ENCODE measurements around the gene ENPP1.

ENPP1 gene

GRCh38 chr6:131828080-131828479, 20.3 kb downstream of the ENPP1 start:
- TF ChIP-seq REST (tag by site-specific recombination; IDR thresholded peaks at IDR 0.05): peak; percentile 48; the same call in 1 of the 2 replicates
- no peak for TF ChIP-seq MZF1 (tag by site-specific recombination; IDR thresholded peaks at IDR 0.05; ENCODE audit: borderline replicate concordance)
- TF ChIP-seq ZNF16 (tag by site-specific recombination; IDR thresholded peaks at IDR 0.05; ENCODE audit: low read depth): no peak
- TF ChIP-seq ZNF629 (tag by site-specific recombination; IDR thresholded peaks at IDR 0.05): peak; percentile 35; the same call in 1 of the 2 replicates
- 0 out of 2 replicates have a peak, but pooled peaks have one; percentile 43 for TF ChIP-seq ZNF600 (tag by site-specific recombination; IDR thresholded peaks at IDR 0.05)
- Histone ChIP-seq H3K27ac (ENCODE audit: extremely low read depth, low read depth, low read length) (no peak overlapping the region), H3K9me3 (ENCODE audit: control insufficient read depth, insufficient read depth, low read depth, low read length) (no peaks in the 10 kb centered on the region), H3K36me3 (ENCODE audit: control insufficient read depth in 2 of 2, insufficient read depth in 1 of 2, low read length in 2 of 2) (no peaks in the 10 kb centered on the region), H3K4me1 (ENCODE audit: control insufficient read depth, insufficient read depth, low read length) (peaks cover 8% of the 10 kb centered on the region), H3K4me3 (ENCODE audit: low read depth, low read length) (no peak overlapping the region)
- CTCF ChIA-PET: interaction anchor here (0.6 kb wide), 1 partner anchor 87 kb away, joined by 3 read pairs; no protein-coding TSS in a partner anchor
- POLR2A ChIA-PET: no interaction called here

- peaks cover 8% of the 10 kb centered on the region for H3K4me1 ChIP-seq (ENCODE audit: control insufficient read depth, insufficient read depth, low read length)
- no peak overlapping the region for H3K27ac ChIP-seq (ENCODE audit: extremely low read depth, low read depth, low read length)
- H3K36me3 ChIP-seq (ENCODE audit: control insufficient read depth in 2 of 2, insufficient read depth in 1 of 2, low read length in 2 of 2): no peaks in the 10 kb centered on the region
- no peaks in the 10 kb centered on the region for H3K9me3 ChIP-seq (ENCODE audit: control insufficient read depth, insufficient read depth, low read depth, low read length)
- CTCF ChIA-PET: interaction anchor here (0.7 kb wide), 1 partner anchor 16 kb away, joined by 4 read pairs; no protein-coding TSS in a partner anchor
- POLR2A ChIA-PET: interaction anchor here (1.6 kb wide), 1 partner anchor 21 kb away, joined by 4 read pairs; the partner anchor contains the start of gene ENPP1
- H3K4me3 ChIP-seq (ENCODE audit: low read depth, low read length): no peak overlapping the region
- TF ChIP-seq ZXDB (tag by site-specific recombination; IDR thresholded peaks at IDR 0.05): no peak
- TF ChIP-seq ZNF416 (tag by site-specific recombination; IDR thresholded peaks at IDR 0.05): no peak
- no peak for TF ChIP-seq SCRT1 (tag by site-specific recombination; IDR thresholded peaks at IDR 0.05; ENCODE audit: borderline replicate concordance)
- peak; percentile 39 for TF ChIP-seq PRDM6 (tag by site-specific recombination; IDR thresholded peaks at IDR 0.05)
- no peak for TF ChIP-seq ZNF747 (tag by site-specific recombination; IDR thresholded peaks at IDR 0.05)
Observed at GRCh38 chr6:131828951-131829350, 21.1 kb downstream of the ENPP1 start.

GRCh38 chr6:131831392-131831791, 23.6 kb downstream of the ENPP1 start:
- Histone ChIP-seq H3K9me3 (ENCODE audit: control insufficient read depth, insufficient read depth, low read depth, low read length) (no peaks in the 10 kb centered on the region), H3K4me3 (ENCODE audit: low read depth, low read length) (no peak overlapping the region), H3K27ac (ENCODE audit: extremely low read depth, low read depth, low read length) (no peak overlapping the region), H3K4me1 (ENCODE audit: control insufficient read depth, insufficient read depth, low read length) (peaks cover 8% of the 10 kb centered on the region), H3K36me3 (ENCODE audit: control insufficient read depth in 2 of 2, insufficient read depth in 1 of 2, low read length in 2 of 2) (no peaks in the 10 kb centered on the region)
- TF ChIP-seq ATF2 (tag by site-specific recombination; IDR thresholded peaks at IDR 0.05; ENCODE audit: low read depth) (no peak), ZEB2 (tag by site-specific recombination; IDR thresholded peaks at IDR 0.05) (0 out of 2 replicates have a peak, but pooled peaks have one; percentile 16), ZNF518A (tag by site-specific recombination; conservative IDR thresholded peaks at IDR 0.05; ENCODE audit: low read depth) (no peak), HIC1 (tag by site-specific recombination; IDR thresholded peaks at IDR 0.05) (peak; percentile 38; the same call in 1 of the 2 replicates)
- ChIA-PET CTCF (interaction anchor here (1.0 kb wide), 1 partner anchor 136 kb away, joined by 3 read pairs; no protein-coding TSS in a partner anchor), POLR2A (no interaction called here)

All from HEK293 (cell line).